ENCODE measurements around the gene KHDC1L.

DNA sequence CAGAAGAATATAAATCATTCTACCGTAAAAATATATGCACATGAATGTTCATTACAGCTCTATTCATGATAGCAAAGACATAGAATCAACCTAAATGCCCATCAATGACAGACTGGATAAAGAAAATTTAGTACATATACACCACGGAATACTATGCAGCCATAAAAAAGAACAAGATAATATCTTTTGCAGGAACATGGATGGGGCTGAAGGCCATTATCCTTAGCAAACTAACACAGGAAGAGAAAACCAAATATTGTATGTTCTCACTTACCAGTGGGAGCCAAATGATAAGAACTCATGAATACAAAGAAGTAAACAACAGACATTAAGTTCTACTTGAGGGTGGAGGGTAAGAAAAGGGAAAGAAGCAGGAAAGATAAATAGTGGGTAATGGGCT is 8.4 kb downstream of the KHDC1L start:
- TF ChIP-seq, protein P1, sequence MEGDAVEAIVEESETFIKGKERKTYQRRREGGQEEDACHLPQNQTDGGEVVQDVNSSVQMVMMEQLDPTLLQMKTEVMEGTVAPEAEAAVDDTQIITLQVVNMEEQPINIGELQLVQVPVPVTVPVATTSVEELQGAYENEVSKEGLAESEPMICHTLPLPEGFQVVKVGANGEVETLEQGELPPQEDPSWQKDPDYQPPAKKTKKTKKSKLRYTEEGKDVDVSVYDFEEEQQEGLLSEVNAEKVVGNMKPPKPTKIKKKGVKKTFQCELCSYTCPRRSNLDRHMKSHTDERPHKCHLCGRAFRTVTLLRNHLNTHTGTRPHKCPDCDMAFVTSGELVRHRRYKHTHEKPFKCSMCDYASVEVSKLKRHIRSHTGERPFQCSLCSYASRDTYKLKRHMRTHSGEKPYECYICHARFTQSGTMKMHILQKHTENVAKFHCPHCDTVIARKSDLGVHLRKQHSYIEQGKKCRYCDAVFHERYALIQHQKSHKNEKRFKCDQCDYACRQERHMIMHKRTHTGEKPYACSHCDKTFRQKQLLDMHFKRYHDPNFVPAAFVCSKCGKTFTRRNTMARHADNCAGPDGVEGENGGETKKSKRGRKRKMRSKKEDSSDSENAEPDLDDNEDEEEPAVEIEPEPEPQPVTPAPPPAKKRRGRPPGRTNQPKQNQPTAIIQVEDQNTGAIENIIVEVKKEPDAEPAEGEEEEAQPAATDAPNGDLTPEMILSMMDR (IDR thresholded peaks at IDR 0.05; ENCODE audit: insufficient read depth, low read length) = no peak
- TF ChIP-seq POLR2AphosphoS5 (IDR thresholded peaks at IDR 0.05; ENCODE audit: low read depth) = no peak
